HepG2 (cell line): ENCODE data around the gene LRP1B.

Experiments
- CEBPB ChIP-seq: IDR thresholded peaks from 2 replicates; pipeline ENCODE4 v1.6.1; 2011; ENCODE audit warnings: low read depth, low read length, improper control_type of control experiment, borderline replicate concordance
- CREM ChIP-seq, 2 experiments: sonication (generic) in 1 of 2; formaldehyde crosslinking in 1 of 2; IDR thresholded peaks; 2 replicates each; pipeline versions ENCODE4 v1.4.0 to v1.6.1; 2016 to 2020; ENCODE audit warnings: antibody characterized with exemption in 1 of 2, mild to moderate bottlenecking in 1 of 2, missing genetic modification reagents in 1 of 2
- CTCF ChIP-seq: sonication (generic); formaldehyde crosslinking; IDR thresholded peaks from 2 replicates; pipeline ENCODE4 v1.5.0; 2020; ENCODE audit warnings: mild to moderate bottlenecking, missing genetic modification reagents, moderate library complexity
- ZNF687 ChIP-seq: sonication (generic); formaldehyde crosslinking; IDR thresholded peaks from 2 replicates; pipeline ENCODE4 v1.5.1; 2020; ENCODE audit warnings: mild to moderate bottlenecking, missing genetic modification reagents, moderate library complexity
- ZSCAN30 ChIP-seq: sonication (generic); formaldehyde crosslinking; IDR thresholded peaks from 2 replicates; pipeline ENCODE4 v1.5.0; 2020; ENCODE audit warnings: mild to moderate bottlenecking, missing genetic modification reagents

GRCh38 chr2:140873915-140874531, 1256.8 kb downstream of the LRP1B start:
- TF ChIP-seq CTCF (CRISPR knock-in tag) (no peak), CREM (IDR thresholded peaks at IDR 0.05) (no peak), CREM (CRISPR knock-in tag; IDR thresholded peaks at IDR 0.05) (no peak), ZSCAN30 (CRISPR knock-in tag) (no peak), ZNF687 (CRISPR knock-in tag) (no peak), CEBPB (no peak)
